T-cell (primary cell): ENCODE data around the gene AKAP9. TPM values are rescaled to one million over a fixed set of nuclear protein-coding genes. Genes with fewer than 3 reads are reported as not detected.
A peak's percentile ranks its signal among the peaks of the same experiment; 100 is the strongest.
"Not testable (repeated sequence)": the region's sequence is repeated elsewhere in the genome, so short reads cannot be mapped to it uniquely, and the experiment has no call there.

ENCODE experiments used
- ATAC-seq, 4 experiments: fragments of 200-7000 bp in 3 of 4; fragments of 150-1000 bp in 1 of 4; cut with Tn5 transposase; replicated peaks in 1 of 4; 1 replicate in 3 of 4; 2 replicates in 1 of 4; pipeline ENCODE4 v1.10.0; 2021; ENCODE audit warnings: moderate library complexity in 3 of 4, mild to moderate bottlenecking in 2 of 4, moderate number of reproducible peaks in 1 of 4
- CTCF ChIA-PET, 2 donors: fragments of 300-600 bp; sonication (Branson Sonifier 250); formaldehyde crosslinking; loops; one replicate each; lab custom pipeline; 2022; ENCODE audit warnings: antibody characterized with exemption in 2 of 2; lab: Charles Lee
- POLR2A ChIA-PET, 2 donors: fragments of 300-600 bp; sonication (Branson Sonifier 250); formaldehyde crosslinking; loops; one replicate each; lab custom pipeline; 2022; ENCODE audit warnings: antibody characterized with exemption in 2 of 2; lab: Charles Lee
- DNase-seq, 35 experiments: peaks; one replicate each; pipeline versions ENCODE4 v3.0.0 to v3.0.0-alpha.2; 2013 to 2023
- H3K27ac ChIP-seq: one replicate; pipeline ENCODE4 v1.5.1; 2013; ENCODE audit warnings: low read length
- H3K27me3 ChIP-seq, 2 experiments: replicated peaks in 1 of 2; 1 replicate in 1 of 2; 2 replicates in 1 of 2; pipeline versions ENCODE4 v1.6.1 to v1.7.0; 2013; ENCODE audit warnings: low read length in 1 of 2, mixed read lengths in 1 of 2; ENCODE audit not compliant: control insufficient read depth in 2 of 2, insufficient read depth in 2 of 2; ENCODE audit errors: extremely low read depth in 1 of 2
- H3K36me3 ChIP-seq, 2 donors: 1 replicate in 1 of 2; 2 replicates in 1 of 2; pipeline versions ENCODE4 v1.6.1 to v1.7.0; 2013; ENCODE audit warnings: low read length in 1 of 2; ENCODE audit not compliant: control insufficient read depth in 2 of 2, insufficient read depth in 1 of 2; ENCODE audit errors: extremely low read depth in 1 of 2
- H3K4me1 ChIP-seq, 2 experiments: 1 replicate in 1 of 2; 2 replicates in 1 of 2; pipeline versions ENCODE4 v1.6.1 to v1.7.0; 2013; ENCODE audit warnings: low read length in 2 of 2, mixed read lengths in 1 of 2; ENCODE audit not compliant: insufficient read depth in 2 of 2, control insufficient read depth in 1 of 2; ENCODE audit errors: extremely low read depth in 1 of 2
- H3K4me3 ChIP-seq, 2 donors: 1 replicate in 1 of 2; 2 replicates in 1 of 2; pipeline versions ENCODE4 v1.5.1 to v1.7.0; 2013; ENCODE audit warnings: mild to moderate bottlenecking in 2 of 2, low read length in 1 of 2, moderate library complexity in 1 of 2; ENCODE audit not compliant: control insufficient read depth in 1 of 2; ENCODE audit errors: extremely low read depth in 1 of 2
- H3K9me3 ChIP-seq: 2 replicates; pipeline ENCODE4 v1.7.0; 2013
- H3K27ac Mint-ChIP-seq, 2 donors: one replicate each; pipeline ENCODE4 v1.8.0; 2020 to 2021; ENCODE audit warnings: mild to moderate bottlenecking in 2 of 2, mixed read lengths in 2 of 2
- H3K27me3 Mint-ChIP-seq, 2 donors: one replicate each; pipeline ENCODE4 v1.8.0; 2021 to 2022; ENCODE audit warnings: mixed read lengths in 2 of 2
- H3K36me3 Mint-ChIP-seq: one replicate; pipeline ENCODE4 v1.8.0; 2021; ENCODE audit warnings: mixed read lengths
- H3K4me1 Mint-ChIP-seq, 3 donors: one replicate each; pipeline ENCODE4 v1.8.0; 2020 to 2022; ENCODE audit warnings: mixed read lengths in 3 of 3, mild to moderate bottlenecking in 1 of 3
- H3K4me3 Mint-ChIP-seq, 3 donors: one replicate each; pipeline ENCODE4 v1.8.0; 2020 to 2022; ENCODE audit warnings: mild to moderate bottlenecking in 3 of 3, mixed read lengths in 3 of 3, moderate library complexity in 3 of 3
- H3K9me3 Mint-ChIP-seq, 3 donors: one replicate each; pipeline ENCODE4 v1.8.0; 2020 to 2022; ENCODE audit warnings: mixed read lengths in 3 of 3
- WGBS: methylation state at CpG from one replicate; pipeline ENCODE4 v1.1.5; 2013; ENCODE audit warnings: missing lambda C conversion rate; ENCODE audit not compliant: insufficient coverage; 5-methylcytosine and 5-hydroxymethylcytosine counted together
- total RNA-seq, 35 experiments: library from RNA in 6 of 35; stranded (reverse) in 6 of 35; fragments of 120-200 nt in 1 of 35; gene quantifications; one replicate each; pipeline versions ENCODE4 v1.2.1 to v1.2.4 and lab custom pipeline; 2013 to 2026

The AKAP9 gene
- total RNA-seq, 5 donors from 2014 or later (not counting 1 experiment from before 2014, with no cell fraction given), result 59.6 to 83.3 (median 69.0) TPM

- H3K4me1 Mint-ChIP-seq, CTCF ChIA-PET, H3K27me3 Mint-ChIP-seq, H3K27me3 ChIP-seq, H3K9me3 ChIP-seq, H3K27ac ChIP-seq, H3K9me3 Mint-ChIP-seq, H3K4me1 ChIP-seq, H3K36me3 Mint-ChIP-seq, POLR2A ChIA-PET, DNase-seq, ATAC-seq, H3K4me3 ChIP-seq, H3K36me3 ChIP-seq, H3K27ac Mint-ChIP-seq: not testable (repeated sequence)
- WGBS, result 92% methylated on average over 7 of the region's 9 CpGs
- peak overlapping the region in 1 of 3 donors; percentile 2 for H3K4me3 Mint-ChIP-seq
Measured at GRCh38 chr7:92142791-92143190, 202.1 kb downstream of the AKAP9 start.

DNA sequence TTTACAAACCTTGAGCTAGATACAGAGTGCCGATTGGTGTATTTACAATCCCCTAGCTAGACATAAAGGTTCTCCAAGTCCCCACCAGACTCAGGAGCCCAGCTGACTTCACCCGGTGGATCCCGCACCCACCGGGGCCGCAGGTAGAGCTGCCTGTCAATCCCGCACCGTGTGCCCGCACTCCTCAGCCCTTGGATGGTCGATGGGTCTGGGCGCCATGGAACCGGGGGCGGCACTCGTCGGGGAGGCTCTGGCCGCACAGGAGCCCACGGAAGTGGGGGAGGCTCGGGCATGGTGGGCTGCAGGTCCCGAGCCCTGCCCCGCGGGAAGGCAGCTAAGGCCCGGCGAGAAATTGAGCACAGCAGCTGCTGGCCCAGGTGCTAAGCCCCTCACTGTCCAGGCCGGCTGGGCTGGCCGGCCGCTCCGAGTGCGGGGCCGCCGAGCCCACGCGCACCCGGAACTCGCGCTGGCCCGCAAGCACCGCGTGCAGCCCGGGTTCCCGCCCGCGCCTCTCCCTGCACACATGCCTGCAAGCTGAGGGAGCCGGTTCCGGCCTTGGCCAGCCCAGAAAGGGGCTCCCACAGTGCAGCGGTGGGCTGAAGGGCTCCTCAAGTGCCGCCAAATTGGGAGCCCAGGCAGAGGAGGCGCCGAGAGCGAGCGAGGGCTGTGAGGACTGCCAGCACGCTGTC is 202.7 kb downstream of the AKAP9 start:
- H3K27me3 Mint-ChIP-seq, result not testable (repeated sequence)

DNA sequence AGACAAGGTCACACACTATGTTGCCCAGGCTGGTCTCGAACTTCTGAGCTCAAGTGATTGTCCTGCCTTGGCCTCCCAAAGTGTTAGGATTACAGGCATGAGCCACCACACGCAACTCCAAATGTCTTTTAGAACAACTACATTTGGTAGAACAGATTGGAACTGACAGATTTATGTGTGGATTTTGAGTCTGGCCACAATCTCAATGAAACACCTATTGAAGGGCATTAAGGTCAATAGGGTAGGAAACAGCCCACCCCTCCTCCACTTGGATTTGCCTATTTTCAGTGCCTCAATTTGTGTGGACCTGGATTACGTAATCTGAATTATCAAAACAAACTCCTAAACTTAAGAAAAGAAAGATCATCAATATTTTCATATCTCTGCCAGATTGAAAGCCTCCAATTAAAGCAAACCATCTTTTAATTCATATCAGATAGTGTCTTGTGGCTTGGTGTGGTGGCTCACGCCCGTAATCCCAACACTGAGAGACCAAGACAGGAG is 209.1 kb downstream of the AKAP9 start:
- WGBS, result no CpG with 5 or more reads among the region's 5 CpGs
- Mint-ChIP-seq H3K4me1 (no peaks in the 10 kb centered on the region), H3K27me3 (peaks cover 0 to 2% of the 10 kb centered on the region in 2 donors), H3K36me3 (no peaks in the 10 kb centered on the region), H3K27ac (no peak overlapping the region), H3K4me3 (no peak overlapping the region), H3K9me3 (no peaks in the 10 kb centered on the region)
- H3K36me3 ChIP-seq, result no peaks in the 10 kb centered on the region
- ChIA-PET POLR2A (no interaction called here), CTCF (no interaction called here)
- no peak overlapping the region for H3K27ac ChIP-seq
- H3K4me1 ChIP-seq, result no peaks in the 10 kb centered on the region
- no peak overlapping the region for H3K4me3 ChIP-seq
- no peaks in the 10 kb centered on the region for H3K9me3 ChIP-seq
- DNase-seq (no peak), ATAC-seq (no peak)
- peaks cover 0 to 9% of the 10 kb centered on the region in 2 experiments for H3K27me3 ChIP-seq

More for the DNA sequence above, 202.7 kb downstream of the AKAP9 start:
- H3K27ac Mint-ChIP-seq, H3K4me1 ChIP-seq, CTCF ChIA-PET, H3K27me3 ChIP-seq, H3K9me3 ChIP-seq, ATAC-seq, DNase-seq, H3K27ac ChIP-seq, H3K4me3 ChIP-seq, H3K9me3 Mint-ChIP-seq, H3K36me3 Mint-ChIP-seq, POLR2A ChIA-PET, H3K4me1 Mint-ChIP-seq, H3K4me3 Mint-ChIP-seq, H3K36me3 ChIP-seq: not testable (repeated sequence)
- 90% methylated on average over 48 of the region's 50 CpGs for WGBS

DNA sequence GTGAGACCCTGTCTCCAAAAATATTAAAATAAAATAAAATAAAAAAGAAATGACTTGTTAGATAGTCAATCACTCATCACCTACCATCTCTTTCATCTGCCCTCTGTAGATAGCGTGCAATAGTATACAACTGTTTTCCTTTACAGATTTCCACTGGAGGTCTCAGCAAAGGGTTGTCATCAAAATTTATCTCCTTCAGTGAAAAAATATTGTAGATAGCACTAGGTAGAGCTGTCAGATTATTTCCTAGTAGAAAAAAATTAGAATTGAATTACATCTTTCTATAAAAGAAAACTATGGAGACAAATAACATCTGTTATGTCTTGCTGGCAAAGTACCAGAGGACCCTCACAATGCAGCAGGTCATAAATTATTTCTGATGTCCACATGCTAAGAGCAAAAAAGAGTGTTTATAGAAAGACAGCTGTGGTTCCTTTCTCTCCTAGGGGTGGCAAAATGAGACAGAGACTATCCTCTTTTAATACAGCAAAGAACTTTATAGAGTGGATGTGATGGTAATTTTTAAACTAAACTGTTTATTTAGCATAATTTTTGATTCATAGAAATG is 209.9 kb downstream of the AKAP9 start:
- WGBS, result no CpG with 5 or more reads among the region's 1 CpG
- POLR2A ChIA-PET, result no interaction called here
- DNase-seq, result no peak
- H3K9me3 Mint-ChIP-seq, result no peaks in the 10 kb centered on the region
- Histone ChIP-seq H3K27ac (no peak overlapping the region), H3K36me3 (no peaks in the 10 kb centered on the region), H3K4me1 (no peaks in the 10 kb centered on the region), H3K4me3 (no peak overlapping the region), H3K27me3 (peaks cover 0 to 9% of the 10 kb centered on the region in 2 experiments), H3K9me3 (no peaks in the 10 kb centered on the region)
- ATAC-seq, result no peak
- CTCF ChIA-PET, result interaction anchor here in 1 of 2 donors (0.6 kb wide), 1 partner anchor 279 kb away, joined by 3 read pairs; no protein-coding TSS in a partner anchor
- H3K27me3 Mint-ChIP-seq, result peaks cover 0 to 6% of the 10 kb centered on the region in 2 donors
- no peaks in the 10 kb centered on the region for H3K36me3 Mint-ChIP-seq
- H3K4me1 Mint-ChIP-seq, result no peaks in the 10 kb centered on the region
- H3K4me3 Mint-ChIP-seq, result no peak overlapping the region
- H3K27ac Mint-ChIP-seq, result no peak overlapping the region

DNA sequence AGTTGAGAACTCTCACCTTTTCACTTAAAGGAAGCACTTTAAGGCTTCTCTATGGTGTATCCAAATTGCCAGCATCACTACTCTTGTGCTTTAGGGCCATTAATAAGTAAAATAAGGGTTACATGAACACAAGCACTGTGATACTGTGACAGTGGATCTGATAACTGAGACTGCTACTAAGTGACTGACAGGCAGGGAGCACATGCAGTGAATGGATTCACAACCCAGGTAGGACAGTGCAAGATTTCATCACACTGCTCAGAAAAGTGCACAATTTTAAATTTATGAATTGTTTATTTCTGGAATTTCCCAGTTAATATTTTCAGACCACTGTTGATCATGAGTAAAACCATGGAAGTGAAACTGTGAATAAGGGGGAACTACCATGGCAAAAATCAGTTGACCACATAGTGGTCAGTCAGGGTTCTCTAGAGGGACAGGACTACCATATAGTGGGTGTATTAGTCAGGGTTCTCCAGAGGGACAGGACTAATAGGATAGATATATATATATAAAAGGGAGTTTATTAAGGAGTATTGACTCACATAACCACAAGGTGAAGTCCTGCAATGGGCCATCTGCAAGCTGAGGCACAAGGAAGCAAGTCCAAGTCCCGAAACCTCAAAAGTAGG is 214.6 kb downstream of the AKAP9 start:
- H3K27me3 ChIP-seq, result peaks cover 0 to 5% of the 10 kb centered on the region in 2 experiments
- CTCF ChIA-PET, result no interaction called here
- H3K4me1 ChIP-seq, result no peaks in the 10 kb centered on the region
- no peaks in the 10 kb centered on the region for H3K9me3 Mint-ChIP-seq
- no peaks in the 10 kb centered on the region for H3K9me3 ChIP-seq
- H3K36me3 ChIP-seq, result no peaks in the 10 kb centered on the region
- 83% methylated on average over 1 of the region's 1 CpG for WGBS
- H3K27me3 Mint-ChIP-seq, result peaks cover 0 to 11% of the 10 kb centered on the region in 2 donors
- peaks cover 0 to 2% (median 0%) of the 10 kb centered on the region in 3 donors for H3K4me1 Mint-ChIP-seq
- no peak overlapping the region for H3K27ac Mint-ChIP-seq
- no peak overlapping the region for H3K4me3 ChIP-seq
- no peak overlapping the region for H3K4me3 Mint-ChIP-seq
- no peaks in the 10 kb centered on the region for H3K36me3 Mint-ChIP-seq
- no peak overlapping the region for H3K27ac ChIP-seq
- ATAC-seq (no peak), DNase-seq (no peak)
- POLR2A ChIA-PET, result no interaction called here

DNA sequence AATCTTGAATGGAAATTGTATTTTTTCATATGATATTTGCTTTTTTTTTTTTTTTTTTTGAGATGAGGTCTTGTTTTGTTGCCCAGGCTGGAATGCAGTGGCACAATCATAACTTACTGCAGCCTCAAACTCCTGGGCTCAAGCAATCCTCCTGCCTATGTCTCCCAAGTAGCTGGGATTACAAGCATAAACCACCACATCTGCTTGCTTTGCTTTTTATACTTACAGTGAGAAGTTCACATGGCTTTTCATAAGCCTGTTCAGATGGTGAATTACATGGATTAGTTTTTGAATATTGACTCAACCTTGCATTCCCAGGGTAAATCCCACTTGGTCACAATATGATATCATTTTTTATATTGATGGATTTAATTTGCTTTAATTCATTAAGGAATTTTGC is 216.3 kb downstream of the AKAP9 start:
- no peaks in the 10 kb centered on the region for H3K9me3 Mint-ChIP-seq
- H3K4me1 ChIP-seq, result no peaks in the 10 kb centered on the region

More for the DNA sequence above, 216.3 kb downstream of the AKAP9 start:
- POLR2A ChIA-PET, result no interaction called here
- no peaks in the 10 kb centered on the region for H3K36me3 Mint-ChIP-seq
- Histone ChIP-seq H3K4me3 (no peak overlapping the region), H3K27me3 (peaks cover 0 to 5% of the 10 kb centered on the region in 2 experiments), H3K9me3 (no peaks in the 10 kb centered on the region), H3K36me3 (no peaks in the 10 kb centered on the region), H3K27ac (no peak overlapping the region)
- ATAC-seq (no peak), DNase-seq (no peak)
- peaks cover 7 to 20% of the 10 kb centered on the region in 2 donors for H3K27me3 Mint-ChIP-seq
- H3K4me3 Mint-ChIP-seq, result no peak overlapping the region
- no peak overlapping the region for H3K27ac Mint-ChIP-seq
- peaks cover 0 to 2% (median 0%) of the 10 kb centered on the region in 3 donors for H3K4me1 Mint-ChIP-seq
- CTCF ChIA-PET, result interaction anchor here in 1 of 2 donors (0.7 kb wide), 2 partner anchors 62 to 922 kb away, joined by 3 read pairs; no protein-coding TSS in a partner anchor
